Retinal pigment epithelial cell (primary cell): Measurements from ENCODE around the gene KCND1.

Source experiments
- DNase-seq: peaks from one replicate; pipeline ENCODE4 v3.0.0-alpha.2; 2010; ENCODE audit warnings: low read depth
- H3K4me3 ChIP-seq: 2 replicates; pipeline ENCODE4 v1.5.1; 2011; ENCODE audit warnings: mild to moderate bottlenecking, low read length, control low read depth, moderate library complexity
- CTCF ChIP-seq: conservative IDR thresholded peaks from 2 replicates; pipeline ENCODE4 v1.5.1; 2011; ENCODE audit warnings: low read depth, low read length, control low read depth, inconsistent platforms

The KCND1 gene

DNA sequence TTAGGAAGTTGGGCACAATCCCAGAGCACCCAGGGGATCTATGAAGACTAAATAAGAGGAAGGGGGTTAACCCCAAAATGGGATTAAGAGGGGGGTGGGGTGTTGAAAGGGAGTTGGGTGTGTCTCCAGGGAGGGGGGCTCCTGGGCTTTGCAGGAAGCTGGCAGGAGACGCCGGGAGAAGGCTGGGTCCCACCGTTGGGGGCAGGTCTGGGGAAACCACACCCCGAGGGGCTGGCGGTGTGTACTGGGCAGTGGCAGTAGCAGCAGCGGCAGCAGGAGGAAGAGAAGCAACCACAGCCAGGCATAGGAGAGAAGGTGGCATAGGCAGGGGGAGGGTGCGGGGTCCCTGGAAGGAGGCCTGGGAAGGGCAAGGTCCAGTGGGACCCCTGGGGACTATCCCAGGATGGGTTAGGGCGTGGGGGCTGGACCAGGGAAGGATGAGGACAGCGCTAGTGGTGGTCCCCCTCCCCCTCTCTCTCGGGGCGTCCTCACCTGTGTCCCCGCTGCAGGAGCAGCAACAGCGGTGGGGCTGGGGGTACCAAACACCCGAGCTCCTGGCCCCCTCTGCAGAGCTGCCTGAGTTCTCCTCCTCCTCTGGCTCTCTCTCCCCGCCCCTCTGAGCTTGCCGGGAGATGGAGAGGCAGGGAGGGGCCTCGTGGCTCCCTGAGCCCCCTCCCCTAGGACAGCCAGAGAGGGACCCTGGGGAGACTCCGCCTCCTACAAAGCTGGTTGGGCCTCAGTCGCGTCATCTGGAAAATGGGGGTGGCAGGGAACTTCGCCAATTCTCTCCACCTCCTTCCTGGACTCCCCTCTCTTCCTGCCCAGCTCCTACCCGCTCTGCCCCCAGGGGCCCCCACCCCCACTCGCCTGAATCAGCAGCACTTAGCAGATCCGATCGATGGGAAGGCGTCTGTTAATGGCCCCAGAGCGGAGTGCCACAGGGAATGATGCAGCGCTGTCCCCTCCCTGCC, at the start of gene KCND1:
Gene KCND1 (minus strand): TSS at position 596 of the 971 bp plus-strand sequence. CDS start 1,573 bp downstream, outside the sequence.
- DNase-seq, result no peak
- peak within 1 kb of the TSS; percentile 41 for H3K4me3 ChIP-seq
- TF ChIP-seq CTCF, result no peak

GRCh38 chrX:49019599-49020249, 48.1 kb upstream of the KCND1 start:
- DNase-seq, result no peak
- no peak overlapping the region for H3K4me3 ChIP-seq
- TF ChIP-seq CTCF, result no peak

- no peak overlapping the region for H3K4me3 ChIP-seq
- no peak for TF ChIP-seq CTCF
- DNase-seq, result no peak
Measured at GRCh38 chrX:49019050-49019449, 47.4 kb upstream of the KCND1 start.

GRCh38 chrX:49003696-49004095, 32.1 kb upstream of the KCND1 start:
- no peak for TF ChIP-seq CTCF
- DNase-seq, result no peak
- H3K4me3 ChIP-seq, result no peak overlapping the region

GRCh38 chrX:49002091-49002935, 30.7 kb upstream of the KCND1 start, which contains the start of gene GRIPAP1:
Gene GRIPAP1, minus strand, starts transcription at chrX:49002264. Its CDS starts 35 bp downstream, at chrX:49002229.
- H3K4me3 ChIP-seq, result peak within 1 kb of the TSS; percentile 69
- DNase-seq, result peak; percentile 71
- no peak for TF ChIP-seq CTCF

GRCh38 chrX:49001521-49002090, 30.0 kb upstream of the KCND1 start:
- peak; percentile 2 for DNase-seq
- peak overlapping the region; percentile 69 for H3K4me3 ChIP-seq
- no peak for TF ChIP-seq CTCF
